Kidney epithelial cell (primary cell): ENCODE results near the gene ANKRD29. TPM values are rescaled to one million over a fixed set of nuclear protein-coding genes. Genes with fewer than 3 reads are reported as not detected.
A peak's percentile ranks its signal among the peaks of the same experiment; 100 is the strongest.

Experiments used
- DNase-seq: peaks from one replicate; pipeline ENCODE4 v3.0.0-alpha.2; 2010; ENCODE audit warnings: low read depth
- H3K27me3 ChIP-seq: 2 replicates; pipeline ENCODE4 v1.6.0; 2011; ENCODE audit warnings: low read length; ENCODE audit not compliant: control insufficient read depth, insufficient read depth
- H3K36me3 ChIP-seq: 2 replicates; pipeline ENCODE4 v1.5.1; 2011; ENCODE audit warnings: low read length; ENCODE audit not compliant: control insufficient read depth, insufficient read depth
- H3K4me3 ChIP-seq: 2 replicates; pipeline ENCODE4 v1.5.1; 2011; ENCODE audit warnings: low read depth, mild to moderate bottlenecking, control low read depth, low read length
- total RNA-seq: library from RNA; depleted of rRNA; stranded (reverse); fragments of >200 nt; gene quantifications from 2 replicates; pipeline ENCODE4 v1.2.3, GENCODE V29; 2015
- TF ChIP-seq, protein P1 (sequence below): IDR thresholded peaks from 2 replicates; pipeline ENCODE4 v1.5.1; 2011; ENCODE audit warnings: mild to moderate bottlenecking, moderate library complexity, low read length, control low read depth, inconsistent platforms; ENCODE audit not compliant: insufficient read depth, poor library complexity, severe bottlenecking

The ANKRD29 gene
- total RNA-seq, 1 donor from 2014 or later = 0.58 TPM

DNA sequence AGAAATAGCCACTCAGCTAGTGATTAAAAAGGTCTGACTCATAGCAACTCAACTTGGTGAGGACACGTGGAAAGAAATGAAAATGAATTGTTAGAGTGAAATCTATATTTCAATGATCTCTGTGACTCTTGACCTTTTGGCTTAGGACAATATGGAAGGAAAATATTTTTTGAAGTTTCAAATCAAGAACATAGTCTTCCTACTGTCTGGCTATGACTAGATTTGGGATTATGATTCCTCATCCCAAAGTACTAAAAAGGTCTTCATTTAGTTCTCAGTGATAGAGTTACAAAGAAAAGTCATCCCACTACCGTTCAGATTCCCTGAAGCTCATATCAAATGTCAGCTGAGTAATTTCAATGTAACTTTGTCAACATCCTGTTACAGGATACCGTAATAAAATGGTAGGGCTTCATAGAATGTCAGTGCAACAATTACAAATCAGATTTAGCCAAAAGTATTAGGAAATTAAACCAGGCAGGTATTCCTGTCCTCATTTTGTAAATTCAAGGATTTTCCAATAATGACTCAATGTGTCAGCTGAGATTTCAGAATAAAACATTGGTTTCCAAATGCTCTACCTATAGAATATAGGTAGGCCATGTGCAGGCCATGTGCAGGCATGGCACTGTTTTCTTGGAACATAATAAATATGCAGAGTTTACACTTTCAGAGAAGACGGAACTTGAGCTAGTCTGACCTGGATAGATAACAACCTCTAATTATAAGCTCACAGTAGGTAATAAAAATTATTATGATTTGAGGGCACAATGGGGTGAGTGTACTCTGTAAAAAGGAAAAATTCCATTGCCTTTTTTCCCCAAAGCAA is 36.0 kb downstream of the ANKRD29 start:
- Histone ChIP-seq H3K27me3 (no peaks in the 10 kb centered on the region), H3K36me3 (no peaks in the 10 kb centered on the region), H3K4me3 (no peak overlapping the region)
- TF ChIP-seq, protein P1, sequence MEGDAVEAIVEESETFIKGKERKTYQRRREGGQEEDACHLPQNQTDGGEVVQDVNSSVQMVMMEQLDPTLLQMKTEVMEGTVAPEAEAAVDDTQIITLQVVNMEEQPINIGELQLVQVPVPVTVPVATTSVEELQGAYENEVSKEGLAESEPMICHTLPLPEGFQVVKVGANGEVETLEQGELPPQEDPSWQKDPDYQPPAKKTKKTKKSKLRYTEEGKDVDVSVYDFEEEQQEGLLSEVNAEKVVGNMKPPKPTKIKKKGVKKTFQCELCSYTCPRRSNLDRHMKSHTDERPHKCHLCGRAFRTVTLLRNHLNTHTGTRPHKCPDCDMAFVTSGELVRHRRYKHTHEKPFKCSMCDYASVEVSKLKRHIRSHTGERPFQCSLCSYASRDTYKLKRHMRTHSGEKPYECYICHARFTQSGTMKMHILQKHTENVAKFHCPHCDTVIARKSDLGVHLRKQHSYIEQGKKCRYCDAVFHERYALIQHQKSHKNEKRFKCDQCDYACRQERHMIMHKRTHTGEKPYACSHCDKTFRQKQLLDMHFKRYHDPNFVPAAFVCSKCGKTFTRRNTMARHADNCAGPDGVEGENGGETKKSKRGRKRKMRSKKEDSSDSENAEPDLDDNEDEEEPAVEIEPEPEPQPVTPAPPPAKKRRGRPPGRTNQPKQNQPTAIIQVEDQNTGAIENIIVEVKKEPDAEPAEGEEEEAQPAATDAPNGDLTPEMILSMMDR = no peak
- no peak for DNase-seq

DNA sequence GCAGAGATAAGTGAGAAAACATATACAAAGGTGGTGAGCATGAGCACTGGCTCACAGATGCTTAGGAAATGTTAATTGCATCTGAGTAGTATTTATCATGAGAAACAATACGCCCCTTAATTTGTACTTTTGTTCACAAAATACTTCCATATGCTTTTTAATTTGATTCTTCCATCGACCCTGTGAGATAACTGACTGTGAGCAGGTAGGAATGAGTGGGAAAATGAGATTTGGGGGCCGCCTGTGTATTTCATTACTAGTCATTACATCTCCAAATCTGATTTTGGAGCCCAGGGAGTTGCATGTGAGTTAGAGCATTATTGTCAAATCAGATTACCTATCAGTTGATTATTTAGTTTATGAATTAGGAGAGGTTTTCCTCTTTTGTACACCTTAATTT is 39.7 kb downstream of the ANKRD29 start:
- no peaks in the 10 kb centered on the region for H3K36me3 ChIP-seq
- H3K27me3 ChIP-seq = no peaks in the 10 kb centered on the region
- DNase-seq = no peak
- no peak overlapping the region for H3K4me3 ChIP-seq
- TF ChIP-seq, protein P1 = no peak

DNA sequence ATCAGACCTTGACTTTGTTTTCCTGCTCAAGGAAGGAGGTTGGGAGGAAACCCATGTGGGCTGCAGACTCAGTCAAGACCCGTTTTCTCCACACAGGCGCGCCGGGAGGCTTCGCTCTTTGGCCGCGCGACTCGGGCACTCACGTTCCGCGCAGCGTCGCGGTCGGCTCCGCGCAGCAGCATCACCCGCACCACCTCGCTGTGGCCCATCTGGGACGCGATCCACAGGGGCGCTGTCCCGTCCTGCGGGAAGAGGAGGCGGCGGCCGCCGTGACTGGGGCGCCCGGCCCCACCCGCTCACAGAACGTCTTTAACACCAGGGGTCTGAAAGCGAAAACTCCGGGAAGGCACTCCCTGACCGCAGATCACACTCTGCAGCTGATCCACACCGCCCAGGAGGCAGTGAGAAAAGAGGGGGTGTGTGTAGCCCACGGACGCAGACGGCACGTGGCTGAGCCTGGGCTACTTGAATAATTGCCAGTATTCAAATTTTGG is 43.3 kb downstream of the ANKRD29 start:
- no peaks in the 10 kb centered on the region for H3K27me3 ChIP-seq
- H3K36me3 ChIP-seq = no peaks in the 10 kb centered on the region
- TF ChIP-seq, protein P1 = no peak
- peak overlapping the region; percentile 21 for H3K4me3 ChIP-seq
- no peak for DNase-seq

DNA sequence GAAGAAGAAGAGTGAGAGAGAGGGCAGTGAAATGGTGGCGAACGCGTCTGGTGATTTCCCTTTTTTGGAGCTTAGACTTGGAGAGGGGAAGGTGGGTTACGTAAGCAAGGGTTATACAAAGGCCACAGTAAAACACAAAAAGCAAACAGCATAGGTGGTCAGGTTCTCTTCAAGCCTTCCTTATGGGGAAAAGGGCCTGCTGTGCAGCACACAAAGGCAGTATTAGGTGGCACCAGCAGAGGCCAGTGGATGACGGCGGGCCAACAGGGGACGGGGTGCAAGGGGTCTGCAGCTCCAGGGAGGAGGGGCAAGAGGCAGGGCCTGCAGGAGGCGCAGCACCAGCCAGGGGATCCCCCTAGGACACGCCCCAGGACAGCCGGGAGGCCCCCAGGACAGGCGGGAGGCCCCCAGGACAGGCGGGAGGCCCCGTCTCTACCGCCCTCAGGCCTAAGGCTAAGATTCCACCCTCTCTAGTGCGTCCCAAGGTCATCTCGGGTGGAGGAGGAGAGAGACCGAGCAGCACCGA is 43.8 kb downstream of the ANKRD29 start:
- no peaks in the 10 kb centered on the region for H3K36me3 ChIP-seq
- DNase-seq = no peak
- TF ChIP-seq, protein P1 = peak; percentile 29
- H3K27me3 ChIP-seq = no peaks in the 10 kb centered on the region
- peak overlapping the region; percentile 21 for H3K4me3 ChIP-seq

DNA sequence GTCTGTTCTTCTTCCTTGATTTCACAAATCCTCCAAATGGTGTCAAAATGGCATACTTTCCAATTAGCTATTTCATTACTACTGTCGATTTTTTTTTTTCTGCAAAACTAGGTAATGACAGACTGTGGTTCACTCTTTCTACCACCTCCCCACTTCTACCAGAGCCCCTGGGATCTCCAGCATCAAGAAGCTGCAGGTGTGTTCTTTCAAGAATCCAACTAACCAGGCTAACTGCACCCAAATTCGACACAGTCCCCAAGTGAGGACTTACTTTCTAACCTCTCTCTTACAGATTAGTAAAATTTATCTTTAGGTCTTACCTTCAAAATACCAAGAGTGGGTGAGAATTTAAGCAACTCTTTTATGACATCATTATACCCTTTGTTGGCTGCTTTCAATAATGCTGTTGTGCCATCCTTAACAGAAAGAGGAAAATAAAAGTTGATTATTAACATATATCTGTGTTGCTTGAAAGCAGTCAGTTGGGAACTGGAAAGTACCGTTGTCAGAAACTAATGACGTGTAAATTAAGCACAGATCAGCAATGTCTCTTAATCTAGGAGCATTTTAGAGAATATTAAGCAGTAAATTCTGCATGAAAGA is 45.2 kb downstream of the ANKRD29 start:
- Histone ChIP-seq H3K36me3 (no peaks in the 10 kb centered on the region), H3K4me3 (no peak overlapping the region), H3K27me3 (no peaks in the 10 kb centered on the region)
- TF ChIP-seq, protein P1 = no peak
- DNase-seq = no peak
